DMS79 (cell line): Measurements from ENCODE around the gene CDC16.
A peak's percentile ranks its signal among the peaks of the same experiment; 100 is the strongest.
"Not testable (repeated sequence)": the region's sequence is repeated elsewhere in the genome, so short reads cannot be mapped to it uniquely, and the experiment has no call there.

ENCODE experiments used
- DNase-seq: peaks from one replicate; lab custom pipeline; 2025; lab: John Stamatoyannopoulos, UW

Gene CDC16

DNA sequence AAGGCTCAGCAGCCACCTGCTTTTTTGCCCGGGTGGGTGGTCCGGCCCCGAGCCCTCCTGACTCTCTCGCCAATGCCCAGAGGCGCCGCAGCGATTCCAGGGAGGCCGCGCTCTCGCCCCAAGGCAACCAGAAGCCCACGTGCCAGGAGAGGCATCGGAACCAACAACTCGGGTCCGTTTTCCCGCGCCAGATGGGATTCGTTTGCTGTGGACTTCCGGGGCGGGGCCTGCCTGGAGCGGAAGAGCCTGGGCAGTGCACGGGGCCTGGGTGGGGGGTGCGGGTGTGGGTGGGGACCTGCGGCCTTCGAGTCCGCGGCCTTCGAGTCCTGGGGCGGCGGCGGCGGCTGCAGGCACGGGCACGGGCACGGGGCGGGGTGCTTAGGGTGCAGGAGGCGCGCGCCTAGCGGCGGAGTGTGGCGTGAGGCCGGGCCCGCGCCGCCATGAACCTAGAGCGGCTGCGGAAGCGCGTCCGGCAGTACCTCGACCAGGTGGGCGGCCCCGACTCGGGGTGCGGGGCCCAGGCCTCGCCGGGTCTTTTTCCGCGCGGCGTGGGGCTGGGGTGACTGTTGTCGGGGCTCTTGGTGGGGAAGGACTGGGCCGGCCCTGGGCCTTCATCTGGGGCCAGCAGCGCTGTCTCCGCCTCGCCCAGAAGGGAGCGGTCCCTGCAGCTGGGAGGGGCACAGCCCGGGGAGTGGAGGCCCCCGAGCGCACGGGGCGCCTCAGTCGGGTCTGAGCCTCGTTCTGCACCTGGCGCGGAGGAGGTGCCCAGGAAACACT, at the start of gene CDC16:
Gene CDC16, plus strand, starts transcription at position 253 of the 777 bp plus-strand sequence. Its CDS starts 188 bp downstream, at position 441.
- DNase-seq = peak; percentile 95

- no peak for DNase-seq
Measured at GRCh38 chr13:114185182-114185971, 49.3 kb upstream of the CDC16 start.

- DNase-seq = no peak
Measured at GRCh38 chr13:114194853-114195252, 39.8 kb upstream of the CDC16 start.

- DNase-seq = peak; percentile 93
Measured at GRCh38 chr13:114196629-114197028, 38.1 kb upstream of the CDC16 start.

- DNase-seq = no peak
Measured at GRCh38 chr13:114198556-114198955, 36.1 kb upstream of the CDC16 start.

- DNase-seq = not testable (repeated sequence)
Measured at GRCh38 chr13:114199526-114199925, 35.2 kb upstream of the CDC16 start.

- DNase-seq = no peak
Measured at GRCh38 chr13:114199954-114200353, 34.7 kb upstream of the CDC16 start.

DNA sequence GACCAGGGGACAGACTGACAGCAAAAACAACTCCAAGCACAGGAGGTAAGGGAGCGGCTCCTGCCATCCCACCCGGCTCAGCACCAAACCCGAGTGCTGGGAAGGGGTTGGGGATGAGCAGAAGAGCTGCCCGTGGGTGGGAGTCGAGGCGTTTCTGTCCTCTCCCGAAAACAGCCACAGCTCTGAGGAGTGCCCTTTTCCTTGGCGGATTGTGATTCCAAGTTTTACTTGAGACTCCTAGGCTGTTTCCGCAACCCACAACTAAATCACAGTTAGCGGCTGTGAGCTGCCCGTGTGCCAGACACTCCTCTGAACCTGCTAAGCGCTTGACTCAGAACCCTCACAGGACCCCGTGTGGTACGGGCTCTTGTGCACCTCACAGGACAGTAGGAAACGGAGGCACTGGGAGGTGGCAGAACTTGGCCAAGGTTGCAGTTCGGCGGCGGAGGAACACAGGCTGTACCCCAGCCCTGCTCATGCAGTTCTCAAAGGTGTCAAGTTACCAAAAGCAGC, 34.2 kb upstream of the CDC16 start:
- DNase-seq = no peak

DNA sequence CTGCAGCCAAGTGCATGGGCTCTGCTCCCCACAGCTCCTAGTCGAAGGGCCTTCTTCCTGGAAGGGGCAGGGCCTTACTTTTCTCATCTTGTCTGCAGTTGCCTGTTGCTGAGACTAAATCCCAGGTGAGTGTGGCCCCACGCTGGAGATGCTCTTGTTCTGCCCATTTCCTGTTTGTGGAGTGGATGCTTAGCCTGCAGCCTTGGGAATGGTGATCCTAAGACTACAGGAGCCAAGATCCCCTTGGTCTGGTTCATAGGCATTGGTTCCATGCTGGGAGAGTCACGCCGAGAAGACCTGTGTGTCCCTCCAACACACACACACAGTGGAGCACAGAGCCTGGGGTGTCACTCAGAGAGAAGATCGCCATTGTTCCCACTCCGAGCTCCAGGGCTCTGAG, 32.1 kb upstream of the CDC16 start:
- DNase-seq = no peak

DNA sequence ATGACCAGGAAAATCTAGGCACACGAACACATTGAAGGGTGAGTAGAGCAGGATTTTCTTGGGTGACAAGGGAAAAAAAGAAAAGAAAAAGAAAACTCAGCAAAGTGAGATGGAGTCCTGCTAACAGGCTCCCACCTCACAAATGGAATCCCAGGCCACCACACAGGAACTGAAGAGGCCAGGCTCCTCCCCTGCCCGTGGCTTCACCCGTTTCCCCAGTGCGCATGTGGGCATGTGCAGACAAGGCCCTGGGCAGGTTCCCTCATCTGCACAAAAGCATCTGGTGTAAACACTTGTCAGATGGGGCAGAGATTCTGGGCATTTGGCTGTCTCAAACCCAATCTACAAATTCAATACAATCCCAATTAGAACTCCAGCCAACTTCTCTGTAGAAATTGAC, 31.2 kb upstream of the CDC16 start:
- no peak for DNase-seq

DNA sequence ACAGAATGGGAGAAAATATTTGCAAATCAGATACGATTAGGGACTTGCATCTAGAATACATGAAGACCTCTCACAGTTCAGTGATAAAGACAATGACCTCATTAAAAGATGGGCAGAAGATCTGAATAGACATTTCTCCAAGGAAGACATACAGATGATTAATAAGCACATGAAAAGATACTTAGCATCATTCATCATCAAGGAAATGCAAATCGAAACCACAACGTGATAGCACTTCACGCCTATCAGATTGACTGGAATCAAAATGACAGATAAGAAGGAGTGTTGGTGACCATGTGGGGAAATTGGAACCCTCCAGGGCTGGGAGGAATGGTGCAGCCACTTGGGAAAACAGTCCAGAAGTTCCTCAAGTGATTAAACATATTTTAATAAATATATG, 29.8 kb upstream of the CDC16 start:
- no peak for DNase-seq

GRCh38 chr13:114208134-114208533, 26.6 kb upstream of the CDC16 start:
- no peak for DNase-seq

DNA sequence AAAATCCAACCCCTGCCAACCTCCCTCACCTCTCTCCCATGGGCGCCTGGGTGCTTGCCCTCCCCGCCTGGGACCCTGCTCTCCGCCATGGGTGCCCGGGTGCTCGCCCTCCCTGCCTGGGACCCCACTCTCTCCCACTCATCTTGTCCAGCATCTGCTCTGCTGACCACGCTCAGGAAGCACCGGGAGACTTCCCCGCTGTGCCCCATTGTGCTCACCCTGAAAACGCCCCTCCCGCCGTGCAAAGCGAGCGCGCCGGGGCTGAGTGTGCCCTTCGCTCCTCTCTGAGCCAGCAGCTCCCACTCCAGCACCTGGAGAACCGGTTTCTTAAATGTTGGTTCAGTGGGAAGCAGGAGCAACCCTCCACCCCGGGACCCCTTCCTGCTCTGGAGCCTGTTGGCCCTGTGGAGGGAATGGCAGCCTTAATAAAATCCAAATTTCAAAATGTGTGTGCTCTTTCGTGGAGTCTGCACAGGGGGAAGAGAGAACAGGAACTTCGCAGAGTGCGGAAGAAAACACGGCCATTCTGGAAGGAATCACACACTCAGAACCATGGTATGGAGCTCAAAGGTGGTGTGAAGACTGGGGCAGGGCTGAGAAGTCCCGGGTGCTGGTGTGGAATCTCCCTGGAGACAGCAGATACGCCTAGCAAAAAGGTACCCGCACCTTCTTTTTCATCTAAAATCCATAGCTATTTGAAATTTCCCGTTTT, 23.1 kb upstream of the CDC16 start:
- DNase-seq = peak; percentile 80

DNA sequence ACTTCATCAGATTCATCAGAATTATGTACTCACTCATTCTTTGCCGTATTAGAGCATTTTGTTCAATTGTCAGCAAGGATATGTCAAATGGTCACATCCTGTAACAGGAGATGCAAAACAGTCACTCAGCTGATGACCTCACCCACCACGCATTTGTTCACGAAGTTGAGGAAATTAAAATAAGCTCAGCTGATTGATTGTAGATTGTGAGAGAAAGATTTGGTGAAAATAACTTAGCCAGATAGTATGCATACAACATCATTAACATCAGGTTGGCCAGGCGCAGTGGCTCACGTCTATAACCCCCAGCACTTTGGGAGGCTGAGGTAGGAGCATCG, 22.6 kb upstream of the CDC16 start:
- no peak for DNase-seq

- no peak for DNase-seq
Measured at GRCh38 chr13:114213980-114214379, 20.7 kb upstream of the CDC16 start.

- no peak for DNase-seq
Measured at GRCh38 chr13:114219392-114219791, 15.3 kb upstream of the CDC16 start.

DNA sequence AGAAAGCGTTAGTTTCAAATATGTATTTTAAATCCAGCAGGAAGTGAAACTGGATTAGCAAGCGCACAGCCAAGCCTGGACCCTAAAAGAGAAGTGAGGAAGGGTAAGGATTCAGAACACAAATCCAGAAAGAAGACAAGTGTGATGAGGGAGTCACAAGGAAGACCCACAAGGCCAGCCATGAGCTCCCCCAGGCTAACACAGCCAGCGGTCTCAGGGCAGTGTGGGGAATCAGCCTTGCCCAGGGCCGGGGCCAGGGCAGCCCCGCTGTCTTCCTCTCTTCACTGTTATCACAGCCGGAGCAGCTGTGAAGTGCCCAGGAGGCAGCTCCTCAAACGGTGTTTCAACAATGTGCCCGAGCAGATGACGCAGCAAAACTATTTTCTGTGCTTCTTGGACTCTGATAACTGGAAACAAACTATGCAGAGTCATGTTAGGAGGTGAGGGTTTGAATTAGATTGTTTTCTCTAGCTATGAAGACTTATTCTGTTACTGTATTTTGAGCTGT, 12.2 kb upstream of the CDC16 start:
- no peak for DNase-seq

- DNase-seq = no peak
Measured at GRCh38 chr13:114224201-114224600, 10.5 kb upstream of the CDC16 start.

DNA sequence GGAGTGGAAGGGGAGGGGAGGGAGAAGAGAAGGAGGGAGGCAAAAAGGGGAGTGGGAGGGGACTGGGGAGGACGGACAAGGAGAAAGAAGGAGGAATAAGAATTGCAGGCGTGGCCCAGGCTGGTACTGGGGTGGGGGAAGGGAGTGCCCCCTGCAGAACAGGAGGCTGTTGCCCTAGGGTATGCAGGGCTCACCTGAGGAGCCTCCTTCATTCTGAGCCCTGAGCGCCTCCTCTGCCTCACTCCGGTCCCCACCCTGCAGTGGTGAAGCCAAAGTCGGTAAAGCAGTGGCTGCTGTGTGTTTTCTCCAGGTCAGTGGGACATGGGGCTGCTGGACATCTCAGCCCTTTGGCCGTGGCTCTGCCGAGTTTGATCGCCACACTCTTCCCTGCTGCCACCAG, 9.1 kb upstream of the CDC16 start:
- no peak for DNase-seq

GRCh38 chr13:114226088-114226487, 8.6 kb upstream of the CDC16 start:
- DNase-seq = no peak

- peak; percentile 89 for DNase-seq
Measured at GRCh38 chr13:114226699-114227323, 7.9 kb upstream of the CDC16 start.

DNA sequence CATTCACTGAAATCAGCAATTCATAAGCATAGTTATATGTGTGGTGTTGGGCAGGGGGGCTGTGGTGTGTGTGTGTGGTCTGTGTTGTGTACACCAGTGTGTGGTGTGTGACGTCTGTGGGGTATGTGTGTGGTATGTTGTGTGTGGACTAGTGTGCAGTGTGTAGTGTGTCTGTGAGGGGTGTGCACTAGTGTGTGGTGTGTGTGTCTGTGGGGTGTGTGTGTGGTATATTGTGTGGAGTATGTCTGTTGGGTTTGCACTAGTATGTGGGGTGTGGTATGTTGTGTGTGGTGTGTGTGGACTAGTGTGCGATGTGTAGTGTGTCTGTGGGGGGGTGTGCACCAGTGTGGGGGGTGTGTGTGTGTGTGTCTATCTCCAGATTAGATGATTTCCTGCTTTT, 7.2 kb upstream of the CDC16 start:
- no peak for DNase-seq
